Placental pericyte (primary cell): Measurements from ENCODE around the gene RESF1. TPM values are rescaled to one million over a fixed set of nuclear protein-coding genes. Genes with fewer than 3 reads are reported as not detected.

ENCODE experiments used
- total RNA-seq: library from RNA; depleted of rRNA; stranded (reverse); fragments of >200 nt; gene quantifications from 2 replicates; pipeline ENCODE4 v1.2.3, GENCODE V29; 2012

RESF1 gene, protein sequence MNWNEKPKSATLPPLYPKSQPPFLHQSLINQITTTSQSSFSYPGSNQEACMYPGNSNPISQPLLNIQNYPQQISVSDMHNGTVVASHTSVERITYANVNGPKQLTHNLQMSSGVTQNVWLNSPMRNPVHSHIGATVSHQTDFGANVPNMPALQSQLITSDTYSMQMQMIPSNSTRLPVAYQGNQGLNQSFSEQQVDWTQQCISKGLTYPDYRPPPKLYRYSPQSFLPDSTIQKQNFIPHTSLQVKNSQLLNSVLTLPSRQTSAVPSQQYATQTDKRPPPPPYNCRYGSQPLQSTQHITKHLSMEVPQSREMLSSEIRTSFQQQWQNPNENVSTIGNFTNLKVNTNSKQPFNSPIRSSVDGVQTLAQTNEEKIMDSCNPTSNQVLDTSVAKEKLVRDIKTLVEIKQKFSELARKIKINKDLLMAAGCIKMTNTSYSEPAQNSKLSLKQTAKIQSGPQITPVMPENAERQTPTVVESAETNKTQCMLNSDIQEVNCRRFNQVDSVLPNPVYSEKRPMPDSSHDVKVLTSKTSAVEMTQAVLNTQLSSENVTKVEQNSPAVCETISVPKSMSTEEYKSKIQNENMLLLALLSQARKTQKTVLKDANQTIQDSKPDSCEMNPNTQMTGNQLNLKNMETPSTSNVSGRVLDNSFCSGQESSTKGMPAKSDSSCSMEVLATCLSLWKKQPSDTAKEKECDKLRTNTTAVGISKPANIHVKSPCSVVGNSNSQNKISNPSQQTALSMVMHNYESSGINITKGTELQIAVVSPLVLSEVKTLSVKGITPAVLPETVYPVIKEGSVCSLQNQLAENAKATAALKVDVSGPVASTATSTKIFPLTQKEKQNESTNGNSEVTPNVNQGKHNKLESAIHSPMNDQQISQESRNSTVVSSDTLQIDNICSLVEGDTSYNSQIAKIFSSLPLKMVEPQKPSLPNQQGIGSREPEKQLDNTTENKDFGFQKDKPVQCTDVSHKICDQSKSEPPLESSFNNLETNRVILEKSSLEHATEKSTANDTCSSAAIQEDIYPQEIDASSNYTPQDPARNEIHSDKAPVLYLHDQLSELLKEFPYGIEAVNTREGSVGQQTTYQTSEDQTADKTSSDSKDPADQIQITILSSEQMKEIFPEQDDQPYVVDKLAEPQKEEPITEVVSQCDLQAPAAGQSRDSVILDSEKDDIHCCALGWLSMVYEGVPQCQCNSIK (N-terminal part only)
- total RNA-seq, result 17.9 and 49.8 TPM in 2 replicates

GRCh38 chr12:31959161-31959700 is at the start of gene RESF1:
TSS of gene RESF1 (plus strand) at chr12:31959415. CDS start at chr12:31980956, 21,541 bp downstream.

Other genes with a start within 250 kb of the RESF1 start
- gene AMN1, start 230.4 kb upstream of the RESF1 start, total RNA-seq, result 5.9 and 12.9 TPM in 2 replicates
- gene BICD1, start 147.4 kb downstream of the RESF1 start, total RNA-seq, result 12.5 and 26.8 TPM in 2 replicates